Effector CD8-positive, alpha-beta T cell (primary cell): ENCODE measurements around the gene BCL11A.

ENCODE experiments used
- DNase-seq: peaks from one replicate; lab custom pipeline; 2025; lab: John Stamatoyannopoulos, UW

BCL11A gene

GRCh38 chr2:60461421-60462108 is 91.9 kb downstream of the BCL11A start:
- DNase-seq = no peak

GRCh38 chr2:60460577-60461420 is 92.7 kb downstream of the BCL11A start:
- DNase-seq = no peak

GRCh38 chr2:60459851-60460250 is 93.6 kb downstream of the BCL11A start:
- DNase-seq = no peak

GRCh38 chr2:60456115-60456770 is 97.2 kb downstream of the BCL11A start:
- DNase-seq = no peak

GRCh38 chr2:60453872-60454271 is 99.6 kb downstream of the BCL11A start:
- no peak for DNase-seq

GRCh38 chr2:60453301-60453700 is 100.2 kb downstream of the BCL11A start:
- no peak for DNase-seq

GRCh38 chr2:60450488-60450887 is 103.0 kb downstream of the BCL11A start:
- no peak for DNase-seq

GRCh38 chr2:60447943-60448342 is 105.5 kb downstream of the BCL11A start:
- no peak for DNase-seq

- DNase-seq = no peak
These were observed 106.8 kb downstream of the BCL11A start for GRCh38 chr2:60446413-60447267.

- DNase-seq = no peak
These were observed 107.7 kb downstream of the BCL11A start for GRCh38 chr2:60445684-60446179.

- DNase-seq = no peak
These were observed 110.8 kb downstream of the BCL11A start for GRCh38 chr2:60442608-60443007.

- no peak for DNase-seq
These were observed 111.7 kb downstream of the BCL11A start for GRCh38 chr2:60441800-60442199.

GRCh38 chr2:60440767-60441163 is 112.7 kb downstream of the BCL11A start:
- no peak for DNase-seq

- no peak for DNase-seq
These were observed 113.2 kb downstream of the BCL11A start for GRCh38 chr2:60440079-60440766.

GRCh38 chr2:60439219-60439974 is 114.1 kb downstream of the BCL11A start:
- DNase-seq = no peak

- no peak for DNase-seq
These were observed 114.8 kb downstream of the BCL11A start for GRCh38 chr2:60438653-60439052.

- DNase-seq = no peak
These were observed 115.3 kb downstream of the BCL11A start for GRCh38 chr2:60438131-60438530.

- no peak for DNase-seq
These were observed 116.3 kb downstream of the BCL11A start for GRCh38 chr2:60437080-60437696.

- no peak for DNase-seq
These were observed 120.3 kb downstream of the BCL11A start for GRCh38 chr2:60433018-60433596.
